ENCODE measurements around the gene GCM1.

The GCM1 gene

GRCh38 chr6:53103993-53104675 lies 44.5 kb downstream of the GCM1 start:
- Mint-ChIP-seq H3K4me1 (ENCODE audit: low read depth) (no peaks in the 10 kb centered on the region), H3K27me3 (no peaks in the 10 kb centered on the region), H3K4me3 (no peak overlapping the region), H3K27ac (no peak overlapping the region), H3K9me3 (ENCODE audit: low read depth) (no peaks in the 10 kb centered on the region), H3K36me3 (no peaks in the 10 kb centered on the region)

- no peaks in the 10 kb centered on the region for H3K4me1 Mint-ChIP-seq (ENCODE audit: low read depth)
- no peak overlapping the region for H3K27ac Mint-ChIP-seq
Observed at GRCh38 chr6:53101006-53101405, 47.6 kb downstream of the GCM1 start.

DNA sequence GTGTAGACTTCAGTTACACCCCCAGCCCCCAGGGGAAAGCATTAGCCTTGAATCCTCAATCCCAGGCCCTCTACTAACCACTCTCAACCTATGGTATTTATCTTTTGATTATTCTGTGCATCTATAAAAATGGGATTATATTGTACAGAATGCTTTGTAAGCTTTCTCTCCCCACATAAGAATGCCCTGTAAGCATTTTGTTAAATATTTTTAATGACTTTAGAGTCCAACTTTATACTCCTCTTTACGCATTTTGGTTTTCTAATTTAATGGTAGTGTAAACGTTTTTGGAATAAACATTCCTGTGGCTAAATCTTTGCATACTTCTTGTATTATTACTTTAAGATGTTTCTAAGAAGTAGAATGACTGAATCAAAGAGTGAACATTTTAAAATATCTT lies 48.1 kb downstream of the GCM1 start:
- no peaks in the 10 kb centered on the region for H3K27me3 Mint-ChIP-seq
- no peak overlapping the region for H3K4me3 Mint-ChIP-seq
- no peaks in the 10 kb centered on the region for H3K4me1 Mint-ChIP-seq (ENCODE audit: low read depth)
- H3K27ac Mint-ChIP-seq: no peak overlapping the region
- H3K9me3 Mint-ChIP-seq (ENCODE audit: low read depth): no peaks in the 10 kb centered on the region
- no peaks in the 10 kb centered on the region for H3K36me3 Mint-ChIP-seq

More at GRCh38 chr6:53101006-53101405, 47.6 kb downstream of the GCM1 start:
- Mint-ChIP-seq H3K9me3 (ENCODE audit: low read depth) (no peaks in the 10 kb centered on the region), H3K36me3 (no peaks in the 10 kb centered on the region), H3K4me3 (no peak overlapping the region), H3K27me3 (no peaks in the 10 kb centered on the region)

DNA sequence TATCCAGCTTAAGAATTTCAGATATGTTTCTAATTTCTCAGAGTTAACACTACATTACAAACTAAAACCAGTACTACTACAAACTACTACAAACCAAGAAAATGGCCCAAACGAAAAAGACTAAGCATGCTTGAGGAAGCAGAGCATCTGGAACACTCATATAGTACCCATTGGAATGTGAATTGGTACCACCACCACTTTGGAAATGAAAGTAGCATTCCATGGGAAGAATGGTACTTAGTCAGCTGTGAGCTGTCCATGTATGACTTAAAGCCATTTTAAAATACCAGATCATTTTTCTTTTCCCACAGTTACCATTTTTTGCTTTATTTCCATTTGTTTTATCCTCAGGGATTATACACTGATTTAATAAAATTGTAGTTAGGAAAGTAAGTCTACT lies 52.9 kb downstream of the GCM1 start:
- Mint-ChIP-seq H3K9me3 (ENCODE audit: low read depth) (no peaks in the 10 kb centered on the region), H3K4me1 (ENCODE audit: low read depth) (no peaks in the 10 kb centered on the region), H3K27me3 (no peaks in the 10 kb centered on the region), H3K36me3 (peaks cover 8% of the 10 kb centered on the region), H3K4me3 (no peak overlapping the region), H3K27ac (no peak overlapping the region)

GRCh38 chr6:53095270-53095669 lies 53.4 kb downstream of the GCM1 start:
- Mint-ChIP-seq H3K4me3 (no peak overlapping the region), H3K27me3 (no peaks in the 10 kb centered on the region), H3K4me1 (ENCODE audit: low read depth) (no peaks in the 10 kb centered on the region), H3K9me3 (ENCODE audit: low read depth) (no peaks in the 10 kb centered on the region), H3K27ac (no peak overlapping the region), H3K36me3 (peaks cover 8% of the 10 kb centered on the region)

GRCh38 chr6:53090576-53090975 lies 58.1 kb downstream of the GCM1 start:
- no peak overlapping the region for H3K27ac Mint-ChIP-seq
- H3K4me3 Mint-ChIP-seq: no peak overlapping the region
- H3K4me1 Mint-ChIP-seq (ENCODE audit: low read depth): no peaks in the 10 kb centered on the region
- peaks cover 8% of the 10 kb centered on the region for H3K36me3 Mint-ChIP-seq
- H3K9me3 Mint-ChIP-seq (ENCODE audit: low read depth): no peaks in the 10 kb centered on the region
- H3K27me3 Mint-ChIP-seq: no peaks in the 10 kb centered on the region

GRCh38 chr6:53089948-53090347 lies 58.7 kb downstream of the GCM1 start:
- no peaks in the 10 kb centered on the region for H3K4me1 Mint-ChIP-seq (ENCODE audit: low read depth)
- no peak overlapping the region for H3K4me3 Mint-ChIP-seq
- H3K36me3 Mint-ChIP-seq: peaks cover 3% of the 10 kb centered on the region
- H3K9me3 Mint-ChIP-seq (ENCODE audit: low read depth): no peaks in the 10 kb centered on the region
- no peak overlapping the region for H3K27ac Mint-ChIP-seq
- no peaks in the 10 kb centered on the region for H3K27me3 Mint-ChIP-seq

- Mint-ChIP-seq H3K4me3 (no peak overlapping the region), H3K4me1 (ENCODE audit: low read depth) (no peaks in the 10 kb centered on the region), H3K27me3 (no peaks in the 10 kb centered on the region), H3K27ac (no peak overlapping the region), H3K36me3 (peaks cover 3% of the 10 kb centered on the region), H3K9me3 (ENCODE audit: low read depth) (no peaks in the 10 kb centered on the region)
Observed at GRCh38 chr6:53086302-53086701, 62.3 kb downstream of the GCM1 start.

GRCh38 chr6:53080813-53081212 lies 67.8 kb downstream of the GCM1 start:
- Mint-ChIP-seq H3K27ac (peak overlapping the region; percentile 3), H3K36me3 (peaks cover 5% of the 10 kb centered on the region), H3K27me3 (no peaks in the 10 kb centered on the region), H3K4me3 (no peak overlapping the region), H3K4me1 (ENCODE audit: low read depth) (no peaks in the 10 kb centered on the region), H3K9me3 (ENCODE audit: low read depth) (no peaks in the 10 kb centered on the region)

All from activated naive CD8-positive, alpha-beta T cell (primary cell).